HuH-7.5 (cell line): Measurements from ENCODE around the gene ENO2.
A peak's percentile ranks its signal among the peaks of the same experiment; 100 is the strongest.
"Not testable (repeated sequence)": the region's sequence is repeated elsewhere in the genome, so short reads cannot be mapped to it uniquely, and the experiment has no call there.

Experiments used
- DNase-seq: peaks from one replicate; pipeline ENCODE4 v3.0.0; 2011; ENCODE audit warnings: low spot score

The ENO2 gene

GRCh38 chr12:6914246-6914946, at the start of gene ENO2:
Gene ENO2, plus strand, starts transcription at chr12:6914580. Its CDS starts 1,253 bp downstream, at chr12:6915833.
- DNase-seq = peak; percentile 54

- not testable (repeated sequence) for DNase-seq
Measured at GRCh38 chr12:6865307-6865706, 49.1 kb upstream of the ENO2 start.

GRCh38 chr12:6866163-6866919, 48.0 kb upstream of the ENO2 start:
- DNase-seq = peak; percentile 16

GRCh38 chr12:6866920-6867412, 47.4 kb upstream of the ENO2 start:
- DNase-seq = peak; percentile 22

- peak; percentile 85 for DNase-seq
Measured at GRCh38 chr12:6867413-6868210, 46.8 kb upstream of the ENO2 start, which contains the start of gene TPI1. Gene TPI1, plus strand, starts transcription at chr12:6867531. Its CDS starts 36 bp downstream, at chr12:6867567.

- peak; percentile 29 for DNase-seq
Measured at GRCh38 chr12:6868211-6869048, 46.0 kb upstream of the ENO2 start.

GRCh38 chr12:6869049-6870021, 45.0 kb upstream of the ENO2 start:
- peak; percentile 88 for DNase-seq

- not testable (repeated sequence) for DNase-seq
Measured at GRCh38 chr12:6870304-6870703, 44.1 kb upstream of the ENO2 start.

- DNase-seq = peak; percentile 63
Measured at GRCh38 chr12:6871052-6871957, 43.1 kb upstream of the ENO2 start.

- peak; percentile 86 for DNase-seq
Measured at GRCh38 chr12:6872073-6873048, 42.0 kb upstream of the ENO2 start.

GRCh38 chr12:6873094-6874014, 41.0 kb upstream of the ENO2 start, which contains the start of gene SPSB2:
Gene SPSB2, minus strand, starts transcription at chr12:6873303. Its CDS starts 402 bp downstream, at chr12:6872901.
- DNase-seq = peak; percentile 91

- DNase-seq = not testable (repeated sequence)
Measured at GRCh38 chr12:6874015-6874368, 40.4 kb upstream of the ENO2 start.

GRCh38 chr12:6879824-6880223, 34.6 kb upstream of the ENO2 start:
- DNase-seq = not testable (repeated sequence)

GRCh38 chr12:6883252-6883651, 31.1 kb upstream of the ENO2 start:
- no peak for DNase-seq

- DNase-seq = no peak
Measured at GRCh38 chr12:6883683-6884082, 30.7 kb upstream of the ENO2 start.

GRCh38 chr12:6884539-6884938, 29.8 kb upstream of the ENO2 start:
- DNase-seq = no peak
